Upper lobe of right lung (tissue), 1 donor: ENCODE data around the gene GNA15. TPM values are rescaled to one million over a fixed set of nuclear protein-coding genes. Genes with fewer than 3 reads are reported as not detected.

ENCODE experiments used
- ATAC-seq: fragments of 200-7000 bp; cut with Tn5 transposase; one replicate; pipeline ENCODE4 v1.9.1; 2020; ENCODE audit warnings: mild to moderate bottlenecking, moderate library complexity
- DNase-seq: peaks from one replicate; pipeline ENCODE4 v3.0.0-alpha.2; 2020
- H3K27ac ChIP-seq: fragments of 200-600 bp; one replicate; pipeline ENCODE4 v1.8.0; 2022
- H3K27me3 ChIP-seq: fragments of 200-600 bp; one replicate; pipeline ENCODE4 v1.8.0; 2022; ENCODE audit warnings: mild to moderate bottlenecking
- H3K36me3 ChIP-seq: fragments of 200-600 bp; one replicate; pipeline ENCODE4 v1.8.0; 2022
- H3K4me1 ChIP-seq: fragments of 200-600 bp; one replicate; pipeline ENCODE4 v1.8.0; 2022
- H3K4me3 ChIP-seq: fragments of 200-600 bp; one replicate; pipeline ENCODE4 v1.8.0; 2022; ENCODE audit warnings: mild to moderate bottlenecking
- H3K9me3 ChIP-seq: fragments of 200-600 bp; one replicate; pipeline ENCODE4 v1.8.0; 2022
- intact Hi-C: fragments of 100-400 bp; cut with DNase I; formaldehyde crosslinking; loops from one replicate; pipeline ENCODE4 v1.11.0; 2022
- total RNA-seq: library from RNA; stranded (reverse); fragmentation: NEBNext Ultra II Directional; extraction: Animal tissue kit (Norgen Biotek cat#: 25700); gene quantifications from one replicate; pipeline ENCODE4 v1.2.1, GENCODE V29; 2021
- TF ChIP-seq, protein P1 (sequence below): fragments of 200-600 bp; IDR thresholded peaks from one replicate; pipeline ENCODE4 v1.8.0; 2022; ENCODE audit warnings: antibody characterized with exemption
- donor health status: DM: no; HTN: yes; CAD: no; lungs with severe emphysema.

The GNA15 gene
- total RNA-seq, 1 donor from 2014 or later: 18.6 TPM

DNA sequence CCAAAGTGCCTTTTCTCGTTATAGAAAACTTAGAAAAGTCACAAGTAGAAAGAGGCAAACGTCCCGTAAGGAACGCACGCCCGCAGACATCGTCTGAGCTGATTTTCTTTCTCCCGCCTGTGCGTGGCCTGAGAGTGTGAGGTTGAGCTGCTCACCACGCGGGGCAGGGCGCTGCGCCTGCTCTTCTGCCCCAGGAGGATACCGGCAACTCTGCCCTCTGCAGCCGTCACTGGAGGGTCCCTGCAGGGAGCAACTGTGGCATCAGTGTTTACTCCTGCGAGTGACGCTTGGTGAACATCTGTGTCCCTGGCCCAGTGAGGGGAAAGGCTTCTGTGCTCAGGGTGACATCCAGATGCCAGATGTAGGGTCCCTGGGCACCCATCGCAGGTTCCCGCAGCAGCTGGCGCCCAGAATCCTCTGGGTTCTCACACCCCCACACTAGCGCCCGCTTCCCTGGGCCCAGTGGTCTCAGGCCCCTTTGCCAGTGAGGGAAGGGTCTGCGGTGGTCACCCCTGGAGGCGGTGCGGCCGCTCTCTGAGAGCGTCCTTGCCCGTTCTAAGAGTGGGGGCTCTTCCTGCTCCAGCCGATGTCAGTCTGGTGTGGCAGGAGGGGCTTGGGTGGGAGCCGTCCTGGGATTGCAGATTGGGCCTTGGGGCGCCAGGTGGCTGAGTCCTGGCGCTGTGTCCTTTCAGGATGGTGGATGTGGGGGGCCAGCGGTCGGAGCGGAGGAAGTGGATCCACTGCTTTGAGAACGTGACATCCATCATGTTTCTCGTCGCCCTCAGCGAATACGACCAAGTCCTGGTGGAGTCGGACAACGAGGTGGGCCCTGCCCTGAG lies 17.4 kb upstream of the GNA15 start:
- ATAC-seq: no peak
- TF ChIP-seq, protein P1, sequence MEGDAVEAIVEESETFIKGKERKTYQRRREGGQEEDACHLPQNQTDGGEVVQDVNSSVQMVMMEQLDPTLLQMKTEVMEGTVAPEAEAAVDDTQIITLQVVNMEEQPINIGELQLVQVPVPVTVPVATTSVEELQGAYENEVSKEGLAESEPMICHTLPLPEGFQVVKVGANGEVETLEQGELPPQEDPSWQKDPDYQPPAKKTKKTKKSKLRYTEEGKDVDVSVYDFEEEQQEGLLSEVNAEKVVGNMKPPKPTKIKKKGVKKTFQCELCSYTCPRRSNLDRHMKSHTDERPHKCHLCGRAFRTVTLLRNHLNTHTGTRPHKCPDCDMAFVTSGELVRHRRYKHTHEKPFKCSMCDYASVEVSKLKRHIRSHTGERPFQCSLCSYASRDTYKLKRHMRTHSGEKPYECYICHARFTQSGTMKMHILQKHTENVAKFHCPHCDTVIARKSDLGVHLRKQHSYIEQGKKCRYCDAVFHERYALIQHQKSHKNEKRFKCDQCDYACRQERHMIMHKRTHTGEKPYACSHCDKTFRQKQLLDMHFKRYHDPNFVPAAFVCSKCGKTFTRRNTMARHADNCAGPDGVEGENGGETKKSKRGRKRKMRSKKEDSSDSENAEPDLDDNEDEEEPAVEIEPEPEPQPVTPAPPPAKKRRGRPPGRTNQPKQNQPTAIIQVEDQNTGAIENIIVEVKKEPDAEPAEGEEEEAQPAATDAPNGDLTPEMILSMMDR: no peak
- Histone ChIP-seq H3K27me3 (no peaks in the 10 kb centered on the region), H3K27ac (no peak overlapping the region), H3K4me1 (no peaks in the 10 kb centered on the region), H3K4me3 (no peak overlapping the region), H3K9me3 (no peaks in the 10 kb centered on the region), H3K36me3 (peaks cover 33% of the 10 kb centered on the region)
- intact Hi-C loops: no loop called here
- no peak for DNase-seq

DNA sequence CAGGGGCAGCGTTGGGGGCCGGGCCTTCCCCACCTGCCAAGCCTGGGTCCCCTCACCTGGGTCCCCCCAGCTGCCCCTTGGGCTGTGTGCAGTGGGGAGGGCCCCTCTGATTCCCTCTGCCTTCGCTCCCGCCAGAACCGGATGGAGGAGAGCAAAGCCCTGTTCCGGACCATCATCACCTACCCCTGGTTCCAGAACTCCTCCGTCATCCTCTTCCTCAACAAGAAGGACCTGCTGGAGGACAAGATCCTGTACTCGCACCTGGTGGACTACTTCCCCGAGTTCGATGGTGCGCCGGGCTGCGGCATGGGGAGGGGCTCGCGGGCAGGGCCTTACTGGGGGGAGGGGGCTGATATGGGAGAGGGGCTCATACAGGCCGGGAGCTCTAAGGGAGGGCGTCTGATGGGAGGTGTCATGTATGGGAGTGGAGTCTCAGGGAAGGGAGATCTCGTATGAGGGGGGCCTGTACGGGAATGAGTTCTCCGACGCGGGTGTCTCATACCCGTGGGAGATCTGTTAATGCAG lies 16.7 kb upstream of the GNA15 start:
- DNase-seq (no peak), ATAC-seq (no peak)
- intact Hi-C loops: no loop called here
- TF ChIP-seq, protein P1: no peak
- Histone ChIP-seq H3K9me3 (no peaks in the 10 kb centered on the region), H3K36me3 (peaks cover 33% of the 10 kb centered on the region), H3K27me3 (no peaks in the 10 kb centered on the region), H3K27ac (no peak overlapping the region), H3K4me3 (no peak overlapping the region), H3K4me1 (no peaks in the 10 kb centered on the region)

- DNase-seq (no peak), ATAC-seq (no peak)
- H3K4me1 ChIP-seq: no peaks in the 10 kb centered on the region
- H3K27ac ChIP-seq: no peak overlapping the region
- H3K9me3 ChIP-seq: no peaks in the 10 kb centered on the region
- intact Hi-C loops: no loop called here
- peaks cover 29% of the 10 kb centered on the region for H3K36me3 ChIP-seq
- H3K4me3 ChIP-seq: no peak overlapping the region
- TF ChIP-seq, protein P1: no peak
- H3K27me3 ChIP-seq: no peaks in the 10 kb centered on the region
Observed at GRCh38 chr19:3119693-3120380, 16.0 kb upstream of the GNA15 start.

DNA sequence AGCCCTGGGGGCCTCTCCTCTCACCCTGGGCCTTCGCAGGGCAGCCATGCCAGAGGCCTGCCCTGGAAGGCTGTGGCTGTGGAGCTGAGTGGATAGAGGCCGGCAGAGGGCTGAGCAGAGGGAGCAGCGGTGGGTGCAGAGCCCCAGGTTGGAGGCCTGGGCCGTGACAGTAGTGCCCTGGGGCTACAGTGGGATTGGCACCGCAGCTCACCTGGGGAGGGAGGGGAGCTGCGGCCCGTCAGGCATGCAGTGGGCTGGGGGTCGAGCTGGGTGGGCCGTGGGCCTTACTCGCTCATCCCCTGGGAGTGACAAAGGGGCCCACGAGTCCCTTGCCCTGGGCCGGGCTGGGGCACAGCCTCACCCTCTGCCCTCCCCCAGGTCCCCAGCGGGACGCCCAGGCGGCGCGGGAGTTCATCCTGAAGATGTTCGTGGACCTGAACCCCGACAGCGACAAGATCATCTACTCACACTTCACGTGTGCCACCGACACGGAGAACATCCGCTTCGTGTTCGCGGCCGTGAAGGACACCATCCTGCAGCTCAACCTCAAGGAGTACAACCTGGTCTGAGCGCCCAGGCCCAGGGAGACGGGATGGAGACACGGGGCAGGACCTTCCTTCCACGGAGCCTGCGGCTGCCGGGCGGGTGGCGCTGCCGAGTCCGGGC lies 15.1 kb upstream of the GNA15 start:
- Histone ChIP-seq H3K4me3 (no peak overlapping the region), H3K27me3 (no peaks in the 10 kb centered on the region), H3K36me3 (peaks cover 23% of the 10 kb centered on the region), H3K9me3 (no peaks in the 10 kb centered on the region), H3K4me1 (peaks cover 3% of the 10 kb centered on the region), H3K27ac (no peak overlapping the region)
- intact Hi-C loops: no loop called here
- DNase-seq (no peak), ATAC-seq (no peak)
- TF ChIP-seq, protein P1: no peak

DNA sequence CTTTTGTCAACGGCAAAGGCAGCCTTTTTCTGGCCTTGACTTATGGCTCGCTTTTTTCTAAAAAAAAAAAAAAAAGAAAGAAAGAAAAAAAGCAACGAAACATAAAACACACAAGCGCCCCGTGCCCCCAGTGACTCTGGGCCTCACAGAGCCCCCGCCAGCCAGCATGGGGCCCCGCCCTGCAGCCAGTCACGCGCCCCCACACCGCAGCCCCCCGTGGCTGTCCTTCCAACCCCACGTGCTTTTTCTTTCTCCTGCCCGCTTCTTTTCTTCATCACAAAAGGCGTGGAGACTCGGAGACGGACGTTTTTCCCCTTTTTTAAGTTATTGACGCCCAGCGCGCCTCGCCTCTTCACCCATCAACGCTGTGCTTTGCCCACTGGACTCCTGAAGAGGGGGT lies 14.4 kb upstream of the GNA15 start:
- H3K4me1 ChIP-seq: peaks cover 4% of the 10 kb centered on the region
- H3K9me3 ChIP-seq: no peaks in the 10 kb centered on the region
- peaks cover 23% of the 10 kb centered on the region for H3K36me3 ChIP-seq
- DNase-seq (no peak), ATAC-seq (no peak)
- intact Hi-C loops: no loop called here
- H3K27me3 ChIP-seq: no peaks in the 10 kb centered on the region
- TF ChIP-seq, protein P1: no peak
- H3K27ac ChIP-seq: no peak overlapping the region
- H3K4me3 ChIP-seq: no peak overlapping the region
